Measurements from ENCODE around the gene TMEM233. TPM values are rescaled to one million over a fixed set of nuclear protein-coding genes. Genes with fewer than 3 reads are reported as not detected.

TMEM233 gene
- total and polyA plus RNA-seq, 2 of the 8 experiments (the other 6 are each of a cell fraction or from before 2014, with no cell fraction given) = 0.09 TPM

GRCh38 chr12:119589097-119589496 is 4.5 kb upstream of the TMEM233 start:
- Histone ChIP-seq H3K36me3 (ENCODE audit: control insufficient read depth in 2 of 4, insufficient read depth in 4 of 4, low read length in 3 of 4) (no peaks in the 10 kb centered on the region), H2BK5ac (ENCODE audit: low read depth, low read length) (no peak overlapping the region), H3K4me2 (ENCODE audit: insufficient read depth in 1 of 2, low read depth in 2 of 2, low read length in 2 of 2) (no peak overlapping the region), H3K14ac (ENCODE audit: insufficient read length) (no peak overlapping the region), H3K27ac (ENCODE audit: low read depth, low read length) (no peak overlapping the region), H2BK15ac (ENCODE audit: low read length) (no peak overlapping the region), H3K4ac (replicated peaks; ENCODE audit: insufficient read length, low read depth, low read length) (no peak overlapping the region), H3K18ac (ENCODE audit: extremely low read depth, low read length) (no peak overlapping the region), H3K9me3 (ENCODE audit: insufficient read depth in 2 of 2, low read depth in 1 of 2, low read length in 1 of 2) (no peaks in the 10 kb centered on the region), H3K4me3 (ENCODE audit: extremely low read depth in 1 of 4, insufficient read depth in 2 of 4, low read depth in 3 of 4, low read length in 4 of 4) (no peak overlapping the region), H2AK5ac (ENCODE audit: low read depth, low read length) (no peak overlapping the region), H3K79me2 (ENCODE audit: control insufficient read depth in 1 of 2, insufficient read depth in 2 of 2, low read length in 2 of 2) (no peaks in the 10 kb centered on the region), H2BK120ac (replicated peaks; ENCODE audit: low read depth, low read length) (no peak overlapping the region), H3K23me2 (ENCODE audit: low read depth, low read length) (peaks cover 8% of the 10 kb centered on the region; the same call in 1 of the 2 replicates), H4K8ac (ENCODE audit: extremely low read depth, insufficient read depth, low read length) (no peak overlapping the region), H2BK12ac (ENCODE audit: low read depth, low read length) (no peak overlapping the region), H4K91ac (replicated peaks; ENCODE audit: insufficient read length, low read length) (no peak overlapping the region), H3K9ac (replicated peaks in 1 of 4; ENCODE audit: extremely low read depth in 1 of 4, low read depth in 3 of 4, low read length in 3 of 4) (no peak overlapping the region), H4K5ac (ENCODE audit: insufficient read length, low read depth, low read length) (no peak overlapping the region), H2AFZ (ENCODE audit: low read length) (no peak overlapping the region), H2BK20ac (ENCODE audit: low read length) (no peak overlapping the region), H3K23ac (ENCODE audit: insufficient read length) (no peak overlapping the region), H4K20me1 (replicated peaks in 1 of 2; ENCODE audit: control insufficient read depth in 1 of 2, insufficient read depth in 2 of 2, low read length in 2 of 2) (no peaks in the 10 kb centered on the region), H3K56ac (replicated peaks; ENCODE audit: insufficient read length, low read depth, low read length) (no peak overlapping the region), H3K4me1 (replicated peaks in 1 of 4; ENCODE audit: control insufficient read depth in 3 of 4, insufficient read depth in 4 of 4, low read length in 3 of 4) (peaks cover 0 to 4% (median 0%) of the 10 kb centered on the region in 4 experiments; a peak in 3 of 7 replicates), H3K27me3 (replicated peaks in 1 of 4; ENCODE audit: control insufficient read depth in 3 of 4, extremely low read depth in 1 of 4, insufficient read depth in 3 of 4, low read length in 3 of 4) (peaks cover 19 to 27% (median 21%) of the 10 kb centered on the region in 4 experiments), H3K79me1 (ENCODE audit: low read depth, low read length) (no peaks in the 10 kb centered on the region)
- no peak for FAIRE-seq
- peak; percentile 85 for TF ChIP-seq CEBPB (IDR thresholded peaks at IDR 0.05; ENCODE audit: low read depth, low read length)
- TF ChIP-seq SIN3A (conservative IDR thresholded peaks at IDR 0.05 in 1 of 2, IDR thresholded peaks at IDR 0.05 in 1 of 2; ENCODE audit: low read depth in 1 of 2, low read length in 2 of 2) = no peak
- TF ChIP-seq CHD1 (IDR thresholded peaks at IDR 0.05; ENCODE audit: low read depth, low read length) = no peak
- ChIA-PET POLR2A (ENCODE audit: partially characterized antibody) (no interaction called here), CTCF (ENCODE audit: partially characterized antibody) (interaction anchor here (1.1 to 2.6 kb wide), 2 partner anchors 44 to 53 kb away, joined by 3 to 6 read pairs; no protein-coding TSS in a partner anchor)
- DNase-seq (ENCODE audit: low read depth in 1 of 2, low spot score in 2 of 2) = no peak
- 78% methylated on average over 1 of the region's 1 CpG; no CpG with 5 or more reads in 1 of the 2 experiments for WGBS, 2 experiments (ENCODE audit: extremely low coverage in 1 of 2, insufficient coverage in 1 of 2, insufficient read length in 1 of 2, insufficient replicate concordance in 2 of 2, low coverage in 1 of 2, low lambda C conversion rate in 2 of 2, missing lambda C conversion rate in 1 of 2)
